ENCODE data around the gene LRIT2.
"Not testable (repeated sequence)": the region's sequence is repeated elsewhere in the genome, so short reads cannot be mapped to it uniquely, and the experiment has no call there.

GRCh38 chr10:84171237-84171636 is 54.1 kb downstream of the LRIT2 start:
- TF ChIP-seq CTCF, POLR2AphosphoS5, POLR2A (IDR thresholded peaks at IDR 0.05): not testable (repeated sequence)

Data from prostate gland (tissue), 2 donors.